ENCODE measurements around the gene RFC4. TPM values are rescaled to one million over a fixed set of nuclear protein-coding genes. Genes with fewer than 3 reads are reported as not detected.
A peak's percentile ranks its signal among the peaks of the same experiment; 100 is the strongest.

The RFC4 gene
- polyA plus RNA-seq, 3 donors: 3.9 to 6.2 (median 4.6) TPM

- no peaks in the 10 kb centered on the region for H3K9me3 ChIP-seq (replicated peaks in 1 of 2; ENCODE audit: control insufficient read depth in 1 of 2, insufficient read depth in 1 of 2, low read length in 2 of 2)
- Mint-ChIP-seq H3K9me3 (peaks cover 0 to 3% (median 0%) of the 10 kb centered on the region in 7 donors), H3K27ac (peak overlapping the region; percentile 13 to 90 (median 47)), H3K27me3 (ENCODE audit: low read depth in 3 of 3) (peaks cover 2 to 6% (median 5%) of the 10 kb centered on the region in 3 donors), H3K4me1 (peaks cover 8% of the 10 kb centered on the region), H3K4me3 (peak overlapping the region; percentile 40 to 81), H3K36me3 (no peaks in the 10 kb centered on the region)
- TF ChIP-seq CTCF (IDR thresholded peaks at IDR 0.05): no peak
- peak overlapping the region in 1 of 3 experiments; percentile 44 for H3K4me3 ChIP-seq (replicated peaks in 1 of 3; ENCODE audit: low read depth in 2 of 3, low read length in 3 of 3)
- H3K27me3 ChIP-seq (ENCODE audit: control insufficient read depth in 2 of 2, insufficient read depth in 2 of 2, low read length in 2 of 2): no peaks in the 10 kb centered on the region
- no peaks in the 10 kb centered on the region for H4K20me1 ChIP-seq (ENCODE audit: insufficient read depth, low read length)
- 4% methylated on average over 6 of the region's 10 CpGs for WGBS (ENCODE audit: insufficient coverage)
- H3K36me3 ChIP-seq (replicated peaks in 1 of 2; ENCODE audit: control insufficient read depth in 1 of 2, insufficient read depth in 2 of 2, low read length in 2 of 2): no peaks in the 10 kb centered on the region
- peaks cover 0 to 3% of the 10 kb centered on the region in 2 donors for H3K4me1 ChIP-seq (ENCODE audit: control insufficient read depth in 1 of 2, insufficient read depth in 2 of 2, low read length in 2 of 2)
- peak overlapping the region; percentile 70 for H2AFZ ChIP-seq (ENCODE audit: insufficient read depth, low read depth, low read length, poor library complexity, severe bottlenecking)
- peak overlapping the region; percentile 8 for H3K4me2 ChIP-seq (replicated peaks; ENCODE audit: extremely low read depth, low read length, poor library complexity, severe bottlenecking)
- no peaks in the 10 kb centered on the region for H3K79me2 ChIP-seq (ENCODE audit: insufficient read depth, low read length)
- intact Hi-C loops (cut with micrococcal nuclease): no loop called here
- no peak overlapping the region for H3K9ac ChIP-seq (ENCODE audit: insufficient read depth, low read length, poor library complexity, severe bottlenecking)
- peak; percentile 60 to 68 (median 63) for DNase-seq
- H3K27ac ChIP-seq (ENCODE audit: low read depth in 1 of 2, low read length in 2 of 2): peak overlapping the region in 1 of 2 donors; percentile 51
Measured at GRCh38 chr3:186746008-186746407, 60.3 kb downstream of the RFC4 start.

- peaks cover 8% of the 10 kb centered on the region for H3K4me1 Mint-ChIP-seq
- H3K79me2 ChIP-seq (ENCODE audit: insufficient read depth, low read length): no peaks in the 10 kb centered on the region
- no peak overlapping the region for H3K27ac ChIP-seq (ENCODE audit: low read depth in 1 of 2, low read length in 2 of 2)
- intact Hi-C loops (cut with micrococcal nuclease): no loop called here
- no peaks in the 10 kb centered on the region for H3K36me3 ChIP-seq (replicated peaks in 1 of 2; ENCODE audit: control insufficient read depth in 1 of 2, insufficient read depth in 2 of 2, low read length in 2 of 2)
- peak overlapping the region in 1 of 7 donors; percentile 67 for H3K27ac Mint-ChIP-seq
- peaks cover 1 to 6% (median 1%) of the 10 kb centered on the region in 3 donors for H3K27me3 Mint-ChIP-seq (ENCODE audit: low read depth in 3 of 3)
- no CpG with 5 or more reads among the region's 3 CpGs for WGBS (ENCODE audit: insufficient coverage)
- no peak overlapping the region for H3K9ac ChIP-seq (ENCODE audit: insufficient read depth, low read length, poor library complexity, severe bottlenecking)
- no peak overlapping the region for H2AFZ ChIP-seq (ENCODE audit: insufficient read depth, low read depth, low read length, poor library complexity, severe bottlenecking)
- H3K4me2 ChIP-seq (replicated peaks; ENCODE audit: extremely low read depth, low read length, poor library complexity, severe bottlenecking): no peak overlapping the region
- no peaks in the 10 kb centered on the region for H3K9me3 ChIP-seq (replicated peaks in 1 of 2; ENCODE audit: control insufficient read depth in 1 of 2, insufficient read depth in 1 of 2, low read length in 2 of 2)
- H3K9me3 Mint-ChIP-seq: peaks cover 0 to 3% (median 0%) of the 10 kb centered on the region in 7 donors
- H3K36me3 Mint-ChIP-seq: no peaks in the 10 kb centered on the region
- H4K20me1 ChIP-seq (ENCODE audit: insufficient read depth, low read length): no peaks in the 10 kb centered on the region
- peaks cover 0 to 3% of the 10 kb centered on the region in 2 donors for H3K4me1 ChIP-seq (ENCODE audit: control insufficient read depth in 1 of 2, insufficient read depth in 2 of 2, low read length in 2 of 2)
- H3K4me3 ChIP-seq (replicated peaks in 1 of 3; ENCODE audit: low read depth in 2 of 3, low read length in 3 of 3): no peak overlapping the region
- TF ChIP-seq CTCF (IDR thresholded peaks at IDR 0.05): no peak
- H3K27me3 ChIP-seq (ENCODE audit: control insufficient read depth in 2 of 2, insufficient read depth in 2 of 2, low read length in 2 of 2): no peaks in the 10 kb centered on the region
- DNase-seq: no peak
- no peak overlapping the region for H3K4me3 Mint-ChIP-seq
Measured at GRCh38 chr3:186743666-186744065, 62.6 kb downstream of the RFC4 start.

All from CD14-positive monocyte (primary cell).